ENCODE data around the gene ZNF32.
A peak's percentile ranks its signal among the peaks of the same experiment; 100 is the strongest.

The ZNF32 gene

DNA sequence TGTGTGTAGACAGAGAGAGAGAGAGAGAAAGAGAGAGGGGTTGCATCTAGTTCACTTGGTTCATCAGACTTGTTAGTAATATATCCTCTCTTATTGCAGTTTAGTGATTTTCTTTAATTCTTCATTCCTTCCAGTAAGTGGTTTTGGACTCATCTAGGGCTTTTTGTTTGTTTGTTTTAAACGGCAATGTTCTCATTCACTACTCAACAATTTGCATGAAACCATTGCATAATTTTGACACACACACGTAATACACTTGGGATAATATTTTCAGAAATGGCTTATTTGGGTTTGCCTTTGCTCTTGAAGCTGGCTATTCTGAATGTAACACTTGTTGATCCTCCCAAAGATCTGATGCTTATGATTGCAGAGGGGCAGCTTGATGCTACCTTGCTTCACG lies 16.4 kb upstream of the ZNF32 start:
- no peak overlapping the region for H3K4me2 ChIP-seq (ENCODE audit: low read length)

DNA sequence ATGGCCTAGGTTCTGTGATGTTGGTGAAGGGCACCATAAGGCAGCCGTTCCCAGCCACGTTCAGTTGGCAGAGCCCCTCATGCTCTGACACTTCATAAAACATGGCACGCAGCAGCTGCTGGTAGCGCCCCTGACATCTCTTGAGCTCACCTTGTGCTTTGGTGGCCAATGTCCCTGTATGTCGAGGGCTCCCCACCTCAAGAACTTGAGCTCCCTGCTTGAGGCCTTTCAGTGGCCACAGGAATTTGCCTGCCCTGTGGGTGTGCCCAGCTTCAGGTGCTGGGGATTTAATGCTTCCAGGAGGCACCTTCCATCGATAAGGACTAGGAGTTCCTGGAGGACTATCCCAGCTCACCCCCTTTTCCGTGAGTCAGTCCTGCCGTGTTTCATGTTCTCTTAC lies 9.5 kb upstream of the ZNF32 start:
- Histone ChIP-seq H4K5ac (ENCODE audit: low read length) (no peak overlapping the region), H3K36me3 (ENCODE audit: control insufficient read depth, insufficient read depth, low read length) (no peaks in the 10 kb centered on the region), H2BK15ac (replicated peaks; ENCODE audit: low read depth) (no peak overlapping the region), H3K9ac (ENCODE audit: low read length) (no peak overlapping the region), H3K27ac (ENCODE audit: low read depth, low read length) (no peak overlapping the region), H3K23ac (ENCODE audit: low read length) (no peak overlapping the region), H2BK120ac (ENCODE audit: low read depth, low read length) (no peak overlapping the region), H2BK5ac (ENCODE audit: low read length) (no peak overlapping the region), H2AK5ac (ENCODE audit: low read length) (no peak overlapping the region), H3K18ac (ENCODE audit: low read length) (no peak overlapping the region), H3K4ac (ENCODE audit: low read depth, low read length) (no peak overlapping the region), H3K4me1 (ENCODE audit: control insufficient read depth, low read depth, low read length) (no peaks in the 10 kb centered on the region), H3K27me3 (ENCODE audit: insufficient read depth, low read length, poor library complexity) (no peaks in the 10 kb centered on the region), H3K79me2 (ENCODE audit: control insufficient read depth, insufficient read depth, low read length) (no peaks in the 10 kb centered on the region), H4K8ac (ENCODE audit: low read depth, low read length) (no peak overlapping the region), H3K4me3 (ENCODE audit: low read length) (no peak overlapping the region), H3K56ac (ENCODE audit: low read length) (no peak overlapping the region), H3K4me2 (ENCODE audit: low read length) (no peak overlapping the region), H3K79me1 (ENCODE audit: low read length) (no peaks in the 10 kb centered on the region)
- WGBS (ENCODE audit: extremely low coverage, insufficient coverage, low lambda C conversion rate) = no CpG with 5 or more reads among the region's 8 CpGs
- DNase-seq = no peak

More for the DNA sequence above, 16.4 kb upstream of the ZNF32 start:
- Histone ChIP-seq H4K8ac (ENCODE audit: low read depth, low read length) (no peak overlapping the region), H4K5ac (ENCODE audit: low read length) (no peak overlapping the region), H3K4me3 (ENCODE audit: low read length) (no peak overlapping the region), H2BK15ac (replicated peaks; ENCODE audit: low read depth) (no peak overlapping the region), H3K36me3 (ENCODE audit: control insufficient read depth, insufficient read depth, low read length) (no peaks in the 10 kb centered on the region), H3K18ac (ENCODE audit: low read length) (no peak overlapping the region), H2BK120ac (ENCODE audit: low read depth, low read length) (no peak overlapping the region), H3K27ac (ENCODE audit: low read depth, low read length) (no peak overlapping the region), H3K9ac (ENCODE audit: low read length) (no peak overlapping the region), H3K79me1 (ENCODE audit: low read length) (no peaks in the 10 kb centered on the region), H3K27me3 (ENCODE audit: insufficient read depth, low read length, poor library complexity) (no peaks in the 10 kb centered on the region), H2AK5ac (ENCODE audit: low read length) (no peak overlapping the region), H3K4ac (ENCODE audit: low read depth, low read length) (no peak overlapping the region), H3K23ac (ENCODE audit: low read length) (no peak overlapping the region), H3K4me1 (ENCODE audit: control insufficient read depth, low read depth, low read length) (no peaks in the 10 kb centered on the region), H2BK5ac (ENCODE audit: low read length) (no peak overlapping the region), H3K56ac (ENCODE audit: low read length) (no peak overlapping the region), H3K79me2 (ENCODE audit: control insufficient read depth, insufficient read depth, low read length) (no peaks in the 10 kb centered on the region)
- WGBS (ENCODE audit: extremely low coverage, insufficient coverage, low lambda C conversion rate) = no CpG with 5 or more reads among the region's 3 CpGs
- no peak for DNase-seq

- no peak overlapping the region for H2AK5ac ChIP-seq (ENCODE audit: low read length)
- H3K56ac ChIP-seq (ENCODE audit: low read length) = no peak overlapping the region
- no peaks in the 10 kb centered on the region for H3K27me3 ChIP-seq (ENCODE audit: insufficient read depth, low read length, poor library complexity)
- no peak overlapping the region for H2BK15ac ChIP-seq (replicated peaks; ENCODE audit: low read depth)
- no peaks in the 10 kb centered on the region for H3K36me3 ChIP-seq (ENCODE audit: control insufficient read depth, insufficient read depth, low read length)
- H3K4me2 ChIP-seq (ENCODE audit: low read length) = no peak overlapping the region
- H3K18ac ChIP-seq (ENCODE audit: low read length) = no peak overlapping the region
- H3K4ac ChIP-seq (ENCODE audit: low read depth, low read length) = no peak overlapping the region
- H3K9ac ChIP-seq (ENCODE audit: low read length) = no peak overlapping the region
- H3K79me2 ChIP-seq (ENCODE audit: control insufficient read depth, insufficient read depth, low read length) = no peaks in the 10 kb centered on the region
- H4K5ac ChIP-seq (ENCODE audit: low read length) = no peak overlapping the region
- no peaks in the 10 kb centered on the region for H3K4me1 ChIP-seq (ENCODE audit: control insufficient read depth, low read depth, low read length)
- H3K4me3 ChIP-seq (ENCODE audit: low read length) = no peak overlapping the region
- DNase-seq = no peak
- H2BK5ac ChIP-seq (ENCODE audit: low read length) = no peak overlapping the region
- no CpG with 5 or more reads among the region's 8 CpGs for WGBS (ENCODE audit: extremely low coverage, insufficient coverage, low lambda C conversion rate)
- no peaks in the 10 kb centered on the region for H3K79me1 ChIP-seq (ENCODE audit: low read length)
- no peak overlapping the region for H4K8ac ChIP-seq (ENCODE audit: low read depth, low read length)
- H3K23ac ChIP-seq (ENCODE audit: low read length) = no peak overlapping the region
- no peak overlapping the region for H2BK120ac ChIP-seq (ENCODE audit: low read depth, low read length)
- H3K27ac ChIP-seq (ENCODE audit: low read depth, low read length) = no peak overlapping the region
Measured at GRCh38 chr10:43655311-43655710, 6.6 kb upstream of the ZNF32 start.

- Histone ChIP-seq H4K8ac (ENCODE audit: low read depth, low read length) (no peak overlapping the region), H3K79me2 (ENCODE audit: control insufficient read depth, insufficient read depth, low read length) (no peaks in the 10 kb centered on the region), H3K27me3 (ENCODE audit: insufficient read depth, low read length, poor library complexity) (no peaks in the 10 kb centered on the region), H3K79me1 (ENCODE audit: low read length) (no peaks in the 10 kb centered on the region), H3K56ac (ENCODE audit: low read length) (no peak overlapping the region), H2AK5ac (ENCODE audit: low read length) (no peak overlapping the region), H3K9ac (ENCODE audit: low read length) (no peak overlapping the region), H3K4me2 (ENCODE audit: low read length) (no peak overlapping the region), H3K4ac (ENCODE audit: low read depth, low read length) (no peak overlapping the region), H2BK5ac (ENCODE audit: low read length) (no peak overlapping the region), H3K23ac (ENCODE audit: low read length) (no peak overlapping the region), H3K36me3 (ENCODE audit: control insufficient read depth, insufficient read depth, low read length) (no peaks in the 10 kb centered on the region), H3K18ac (ENCODE audit: low read length) (no peak overlapping the region), H3K27ac (ENCODE audit: low read depth, low read length) (no peak overlapping the region), H2BK120ac (ENCODE audit: low read depth, low read length) (no peak overlapping the region), H3K4me3 (ENCODE audit: low read length) (no peak overlapping the region), H2BK15ac (replicated peaks; ENCODE audit: low read depth) (no peak overlapping the region), H3K4me1 (ENCODE audit: control insufficient read depth, low read depth, low read length) (no peaks in the 10 kb centered on the region), H4K5ac (ENCODE audit: low read length) (no peak overlapping the region)
- no CpG with 5 or more reads among the region's 2 CpGs for WGBS (ENCODE audit: extremely low coverage, insufficient coverage, low lambda C conversion rate)
- no peak for DNase-seq
Measured at GRCh38 chr10:43653746-43654145, 5.1 kb upstream of the ZNF32 start.

DNA sequence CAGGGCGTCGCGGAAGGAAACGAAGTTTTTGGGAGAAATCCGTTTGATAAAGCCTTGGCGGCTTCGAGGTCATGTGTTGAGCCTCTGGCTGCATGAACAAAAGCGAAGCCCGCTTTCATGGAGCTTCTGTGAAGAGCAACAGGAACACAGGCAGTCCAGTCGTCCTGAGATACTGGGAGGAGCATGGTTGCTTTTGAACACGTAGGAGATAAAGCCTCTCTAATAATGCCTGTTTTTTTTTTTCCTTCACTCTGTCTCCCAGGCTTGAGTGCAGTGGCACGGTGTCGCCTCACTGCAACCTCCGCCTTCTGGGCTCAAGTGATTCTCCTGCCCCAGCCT lies 473 bp upstream of the ZNF32 start:
- no peaks in the 10 kb centered on the region for H3K27me3 ChIP-seq (ENCODE audit: insufficient read depth, low read length, poor library complexity)
- no peak overlapping the region for H3K4ac ChIP-seq (ENCODE audit: low read depth, low read length)
- H2AK5ac ChIP-seq (ENCODE audit: low read length) = no peak overlapping the region
- peak overlapping the region; percentile 45 for H3K4me3 ChIP-seq (ENCODE audit: low read length)
- H3K23ac ChIP-seq (ENCODE audit: low read length) = no peak overlapping the region
- no peak overlapping the region for H4K5ac ChIP-seq (ENCODE audit: low read length)
- H3K9ac ChIP-seq (ENCODE audit: low read length) = peak overlapping the region; percentile 70
- H3K79me1 ChIP-seq (ENCODE audit: low read length) = no peaks in the 10 kb centered on the region
- no peak overlapping the region for H3K18ac ChIP-seq (ENCODE audit: low read length)
- no peaks in the 10 kb centered on the region for H3K4me1 ChIP-seq (ENCODE audit: control insufficient read depth, low read depth, low read length)
- peak overlapping the region; percentile 97 for H3K4me2 ChIP-seq (ENCODE audit: low read length)
- no peak overlapping the region for H3K27ac ChIP-seq (ENCODE audit: low read depth, low read length)
- DNase-seq = no peak
- no peaks in the 10 kb centered on the region for H3K79me2 ChIP-seq (ENCODE audit: control insufficient read depth, insufficient read depth, low read length)
- H3K36me3 ChIP-seq (ENCODE audit: control insufficient read depth, insufficient read depth, low read length) = peaks cover 7% of the 10 kb centered on the region
- no CpG with 5 or more reads among the region's 14 CpGs for WGBS (ENCODE audit: extremely low coverage, insufficient coverage, low lambda C conversion rate)
- H2BK120ac ChIP-seq (ENCODE audit: low read depth, low read length) = no peak overlapping the region
- peak overlapping the region; percentile 92 for H3K56ac ChIP-seq (ENCODE audit: low read length)
- H4K8ac ChIP-seq (ENCODE audit: low read depth, low read length) = no peak overlapping the region
- H2BK5ac ChIP-seq (ENCODE audit: low read length) = no peak overlapping the region
- no peak overlapping the region for H2BK15ac ChIP-seq (replicated peaks; ENCODE audit: low read depth)

DNA sequence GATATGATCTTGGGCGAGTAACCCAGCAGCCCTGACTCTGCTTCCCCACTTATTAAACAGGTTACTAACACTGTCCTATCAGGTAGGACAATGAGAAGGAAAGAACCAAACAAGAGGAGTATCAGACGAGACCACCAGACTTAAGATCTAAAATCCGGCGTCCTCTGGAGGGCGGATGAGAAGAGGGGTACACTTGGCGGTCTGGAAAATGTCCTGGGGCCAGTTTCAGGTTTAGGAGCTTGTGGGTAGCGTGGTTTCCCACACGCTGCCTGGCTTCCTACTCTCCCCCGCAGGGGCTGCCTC lies 635 bp downstream of the ZNF32 start:
- DNase-seq = no peak
- no peak overlapping the region for H3K27ac ChIP-seq (ENCODE audit: low read depth, low read length)

More for the DNA sequence above, 635 bp downstream of the ZNF32 start:
- Histone ChIP-seq H3K23ac (ENCODE audit: low read length) (no peak overlapping the region), H2BK120ac (ENCODE audit: low read depth, low read length) (no peak overlapping the region), H3K18ac (ENCODE audit: low read length) (peak overlapping the region; percentile 47), H3K4me3 (ENCODE audit: low read length) (peak overlapping the region; percentile 57), H4K8ac (ENCODE audit: low read depth, low read length) (peak overlapping the region; percentile 29), H3K27me3 (ENCODE audit: insufficient read depth, low read length, poor library complexity) (no peaks in the 10 kb centered on the region), H3K4me2 (ENCODE audit: low read length) (peak overlapping the region; percentile 45), H4K5ac (ENCODE audit: low read length) (no peak overlapping the region), H3K9ac (ENCODE audit: low read length) (peak overlapping the region; percentile 86), H2BK5ac (ENCODE audit: low read length) (no peak overlapping the region), H3K4me1 (ENCODE audit: control insufficient read depth, low read depth, low read length) (no peaks in the 10 kb centered on the region), H3K79me1 (ENCODE audit: low read length) (no peaks in the 10 kb centered on the region), H2AK5ac (ENCODE audit: low read length) (no peak overlapping the region), H3K4ac (ENCODE audit: low read depth, low read length) (peak overlapping the region; percentile 63), H3K36me3 (ENCODE audit: control insufficient read depth, insufficient read depth, low read length) (peaks cover 10% of the 10 kb centered on the region), H3K79me2 (ENCODE audit: control insufficient read depth, insufficient read depth, low read length) (no peaks in the 10 kb centered on the region), H2BK15ac (replicated peaks; ENCODE audit: low read depth) (no peak overlapping the region), H3K56ac (ENCODE audit: low read length) (peak overlapping the region; percentile 87)
- WGBS (ENCODE audit: extremely low coverage, insufficient coverage, low lambda C conversion rate) = no CpG with 5 or more reads among the region's 9 CpGs

All from mesendoderm (in vitro differentiated cells).